Mesenchymal stem cell (in vitro differentiated cells and primary cell): ENCODE results near the gene MAGEA6. TPM values are rescaled to one million over a fixed set of nuclear protein-coding genes. Genes with fewer than 3 reads are reported as not detected.
"Not testable (repeated sequence)": the region's sequence is repeated elsewhere in the genome, so short reads cannot be mapped to it uniquely, and the experiment has no call there.

Experiments
- DNase-seq: peaks from one replicate; pipeline ENCODE4 v3.0.0-alpha.2; 2013
- H2AFZ ChIP-seq: one replicate; pipeline ENCODE4 v1.6.1; 2013; ENCODE audit warnings: low read depth, mild to moderate bottlenecking, control low read depth, inconsistent platforms, low read length, moderate library complexity
- H2AK5ac ChIP-seq: 2 replicates; pipeline ENCODE4 v1.6.1; 2013; ENCODE audit warnings: low read length, moderate library complexity, mild to moderate bottlenecking, inconsistent platforms; ENCODE audit not compliant: severe bottlenecking
- H2BK120ac ChIP-seq: one replicate; pipeline ENCODE4 v1.6.1; 2013; ENCODE audit warnings: low read depth, mild to moderate bottlenecking, inconsistent platforms, low read length, moderate library complexity
- H2BK12ac ChIP-seq, 2 experiments: one replicate each; pipeline ENCODE4 v1.6.1; 2013; ENCODE audit warnings: inconsistent platforms in 2 of 2, low read length in 2 of 2, mild to moderate bottlenecking in 2 of 2, moderate library complexity in 2 of 2, control low read depth in 1 of 2
- H2BK15ac ChIP-seq: one replicate; pipeline ENCODE4 v1.6.1; 2013; ENCODE audit warnings: mild to moderate bottlenecking, low read depth, inconsistent platforms; ENCODE audit not compliant: poor library complexity, severe bottlenecking
- H2BK5ac ChIP-seq: 2 replicates; pipeline ENCODE4 v1.6.1; 2013; ENCODE audit warnings: low read depth, mild to moderate bottlenecking, low read length, control low read depth, inconsistent platforms; ENCODE audit not compliant: poor library complexity, severe bottlenecking
- H3K14ac ChIP-seq, 2 experiments: one replicate each; pipeline ENCODE4 v1.6.1; 2013; ENCODE audit warnings: inconsistent platforms in 2 of 2, low read length in 2 of 2, control low read depth in 1 of 2, mild to moderate bottlenecking in 1 of 2, moderate library complexity in 1 of 2
- H3K18ac ChIP-seq, 2 experiments: one replicate each; pipeline ENCODE4 v1.6.1; 2013; ENCODE audit warnings: inconsistent platforms in 2 of 2, low read length in 2 of 2, control low read depth in 1 of 2, low read depth in 1 of 2, mild to moderate bottlenecking in 1 of 2
- H3K23ac ChIP-seq, 2 experiments: one replicate each; pipeline ENCODE4 v1.6.1; 2013; ENCODE audit warnings: inconsistent platforms in 2 of 2, low read length in 2 of 2, mild to moderate bottlenecking in 2 of 2, moderate library complexity in 2 of 2, control low read depth in 1 of 2
- H3K27ac ChIP-seq: 2 replicates; pipeline ENCODE4 v1.5.1; 2013; ENCODE audit warnings: mild to moderate bottlenecking, moderate library complexity, low read length, control low read depth, inconsistent platforms; ENCODE audit not compliant: poor library complexity, severe bottlenecking
- H3K27me3 ChIP-seq, 2 experiments: 2 replicates each; pipeline versions ENCODE4 v1.6.1 to v1.7.0; 2013; ENCODE audit warnings: low read length in 2 of 2, mild to moderate bottlenecking in 2 of 2, moderate library complexity in 2 of 2, control low read depth in 1 of 2, inconsistent platforms in 1 of 2; ENCODE audit not compliant: control insufficient read depth in 1 of 2, insufficient read depth in 1 of 2
- H3K36me3 ChIP-seq, 2 experiments: 2 replicates each; pipeline versions ENCODE4 v1.6.1 to v1.7.0; 2013; ENCODE audit warnings: low read length in 2 of 2, control low read depth in 1 of 2, inconsistent platforms in 1 of 2, low read depth in 1 of 2, mild to moderate bottlenecking in 1 of 2; ENCODE audit not compliant: insufficient read depth in 2 of 2, control insufficient read depth in 1 of 2
- H3K4ac ChIP-seq, 2 experiments: one replicate each; pipeline ENCODE4 v1.6.1; 2013; ENCODE audit warnings: inconsistent platforms in 2 of 2, low read length in 2 of 2, mild to moderate bottlenecking in 2 of 2, moderate library complexity in 2 of 2, control low read depth in 1 of 2, low read depth in 1 of 2
- H3K4me1 ChIP-seq: 2 replicates; pipeline ENCODE4 v1.6.1; 2013; ENCODE audit warnings: low read depth, low read length, control low read depth; ENCODE audit not compliant: control insufficient read depth, insufficient read depth
- H3K4me2 ChIP-seq: 2 replicates; pipeline ENCODE4 v1.6.1; 2013; ENCODE audit warnings: low read length, mild to moderate bottlenecking, inconsistent platforms; ENCODE audit not compliant: poor library complexity, severe bottlenecking
- H3K4me3 ChIP-seq, 2 experiments: 2 replicates each; pipeline versions ENCODE4 v1.5.1 to v1.7.0; 2013; ENCODE audit warnings: low read length in 2 of 2, mild to moderate bottlenecking in 2 of 2, control low read depth in 1 of 2, low read depth in 1 of 2; ENCODE audit not compliant: insufficient read depth in 1 of 2
- H3K79me1 ChIP-seq: replicated peaks from 2 replicates; pipeline ENCODE4 v1.6.1; 2013; ENCODE audit warnings: mild to moderate bottlenecking, control low read depth, low read length, inconsistent platforms; ENCODE audit not compliant: poor library complexity, severe bottlenecking
- H3K9ac ChIP-seq: 2 replicates; pipeline ENCODE4 v1.7.0; 2013; ENCODE audit warnings: mild to moderate bottlenecking, low read length, moderate library complexity
- H3K9me3 ChIP-seq: 2 replicates; pipeline ENCODE4 v1.7.0; 2013; ENCODE audit warnings: mild to moderate bottlenecking, low read length; ENCODE audit not compliant: control insufficient read depth
- H4K8ac ChIP-seq: one replicate; pipeline ENCODE4 v1.6.1; 2013; ENCODE audit warnings: inconsistent platforms, mild to moderate bottlenecking, low read length, moderate library complexity
- H4K91ac ChIP-seq: one replicate; pipeline ENCODE4 v1.6.1; 2013; ENCODE audit warnings: mild to moderate bottlenecking, low read length, inconsistent platforms
- WGBS: methylation state at CpG from one replicate; pipeline ENCODE4 v1.1.7; 2013; ENCODE audit warnings: mixed read lengths; 5-methylcytosine and 5-hydroxymethylcytosine counted together
- polyA plus RNA-seq, 2 experiments: library from polyadenylated mRNA; stranded (reverse); fragments of 200-250 nt; gene quantifications; one replicate each; pipeline ENCODE4 v1.2.3, GENCODE V29; 2013

Gene MAGEA6
- not detected for polyA plus RNA-seq (2013, experiment 1 of 2)
- polyA plus RNA-seq (2013, experiment 2 of 2) = not detected

DNA sequence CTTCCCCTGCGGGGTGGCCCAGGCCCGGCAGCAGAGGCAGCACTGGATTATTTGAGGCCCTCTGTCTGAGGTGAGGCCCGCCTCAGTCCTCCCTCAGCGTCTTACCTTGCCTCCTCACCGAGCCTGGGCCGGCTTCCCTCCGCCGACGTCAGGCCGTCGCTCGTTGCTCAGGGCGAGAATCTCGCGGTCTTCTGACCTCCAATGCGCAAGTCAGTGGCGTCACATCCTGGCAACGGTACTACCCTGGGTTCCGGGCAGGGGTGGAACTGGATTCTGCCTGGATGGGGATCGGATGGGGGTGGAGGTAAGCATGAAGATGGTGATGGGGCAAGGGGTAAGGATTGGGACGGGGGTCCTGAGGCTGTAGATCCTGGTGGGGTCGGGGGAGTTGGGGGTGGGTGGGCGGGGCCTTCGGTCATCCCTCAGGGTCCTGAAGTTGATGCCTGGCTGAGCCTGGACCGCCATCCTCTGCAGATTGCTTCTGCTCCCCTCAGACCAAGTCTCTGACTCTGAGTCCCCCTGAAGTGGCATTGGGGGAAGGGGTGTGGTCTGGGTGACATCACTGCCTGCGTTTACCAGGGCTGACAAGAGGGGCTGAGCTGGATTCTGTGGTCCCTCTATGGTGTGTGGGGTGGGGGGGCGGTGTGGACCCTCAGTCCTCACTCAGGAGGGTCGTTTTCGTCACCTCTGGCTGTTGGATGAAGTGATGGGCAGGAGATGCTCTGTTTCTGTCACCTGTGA is at the start of gene MAGEA6:
Gene MAGEA6, minus strand, starts transcription at position 141 of the 741 bp plus-strand sequence. CDS start 2,039 bp downstream, outside the sequence.
- H3K79me1 ChIP-seq, H2BK120ac ChIP-seq, H3K14ac ChIP-seq, H3K4me3 ChIP-seq, H3K36me3 ChIP-seq, H2BK5ac ChIP-seq, H3K4me2 ChIP-seq, H3K4ac ChIP-seq, H2BK15ac ChIP-seq, H3K9ac ChIP-seq, H2AK5ac ChIP-seq, H2BK12ac ChIP-seq, H3K9me3 ChIP-seq, H4K8ac ChIP-seq, H2AFZ ChIP-seq, H3K4me1 ChIP-seq, H3K27ac ChIP-seq, H3K23ac ChIP-seq, H4K91ac ChIP-seq, H3K18ac ChIP-seq, H3K27me3 ChIP-seq, DNase-seq: not testable (repeated sequence)
- WGBS = no CpG with 5 or more reads among the region's 29 CpGs

- no peak overlapping the region for H3K9ac ChIP-seq
- H2BK5ac ChIP-seq = no peak overlapping the region
- no peak overlapping the region for H3K4me3 ChIP-seq
- no peaks in the 10 kb centered on the region for H3K4me1 ChIP-seq
- no peak overlapping the region for H3K23ac ChIP-seq
- H2BK12ac ChIP-seq = no peak overlapping the region
- H3K79me1 ChIP-seq = no peaks in the 10 kb centered on the region
- H2AFZ ChIP-seq = no peak overlapping the region
- H2BK15ac ChIP-seq = no peak overlapping the region
- no peak overlapping the region for H3K14ac ChIP-seq
- H2AK5ac ChIP-seq = no peak overlapping the region
- no peak for DNase-seq
- H3K18ac ChIP-seq = no peak overlapping the region
- no peaks in the 10 kb centered on the region for H3K36me3 ChIP-seq
- H2BK120ac ChIP-seq = no peak overlapping the region
- H3K4ac ChIP-seq = no peak overlapping the region
- H3K27me3 ChIP-seq = peaks cover 13 to 38% of the 10 kb centered on the region in 2 experiments
- H4K8ac ChIP-seq = no peak overlapping the region
- H3K4me2 ChIP-seq = no peak overlapping the region
- H4K91ac ChIP-seq = no peak overlapping the region
- H3K9me3 ChIP-seq = no peaks in the 10 kb centered on the region
- 43% methylated on average over 2 of the region's 2 CpGs for whole genome bisulfite sequencing
- no peak overlapping the region for H3K27ac ChIP-seq
Observed at GRCh38 chrX:152819266-152819665, 49.8 kb upstream of the MAGEA6 start.

GRCh38 chrX:152818356-152818755 is 48.9 kb upstream of the MAGEA6 start:
- Histone ChIP-seq H2BK120ac (no peak overlapping the region), H3K27me3 (peaks cover 7 to 38% of the 10 kb centered on the region in 2 experiments), H4K8ac (no peak overlapping the region), H3K23ac (no peak overlapping the region), H2AK5ac (no peak overlapping the region), H3K4me2 (no peak overlapping the region), H3K18ac (no peak overlapping the region), H3K9ac (no peak overlapping the region), H3K4ac (no peak overlapping the region), H3K36me3 (no peaks in the 10 kb centered on the region), H3K14ac (no peak overlapping the region), H3K79me1 (no peaks in the 10 kb centered on the region), H3K27ac (no peak overlapping the region), H2AFZ (no peak overlapping the region), H2BK12ac (no peak overlapping the region), H4K91ac (no peak overlapping the region), H3K4me1 (no peaks in the 10 kb centered on the region), H3K9me3 (no peaks in the 10 kb centered on the region), H2BK5ac (no peak overlapping the region), H2BK15ac (no peak overlapping the region), H3K4me3 (no peak overlapping the region)
- WGBS = 89% methylated on average over 4 of the region's 5 CpGs
- DNase-seq = no peak

DNA sequence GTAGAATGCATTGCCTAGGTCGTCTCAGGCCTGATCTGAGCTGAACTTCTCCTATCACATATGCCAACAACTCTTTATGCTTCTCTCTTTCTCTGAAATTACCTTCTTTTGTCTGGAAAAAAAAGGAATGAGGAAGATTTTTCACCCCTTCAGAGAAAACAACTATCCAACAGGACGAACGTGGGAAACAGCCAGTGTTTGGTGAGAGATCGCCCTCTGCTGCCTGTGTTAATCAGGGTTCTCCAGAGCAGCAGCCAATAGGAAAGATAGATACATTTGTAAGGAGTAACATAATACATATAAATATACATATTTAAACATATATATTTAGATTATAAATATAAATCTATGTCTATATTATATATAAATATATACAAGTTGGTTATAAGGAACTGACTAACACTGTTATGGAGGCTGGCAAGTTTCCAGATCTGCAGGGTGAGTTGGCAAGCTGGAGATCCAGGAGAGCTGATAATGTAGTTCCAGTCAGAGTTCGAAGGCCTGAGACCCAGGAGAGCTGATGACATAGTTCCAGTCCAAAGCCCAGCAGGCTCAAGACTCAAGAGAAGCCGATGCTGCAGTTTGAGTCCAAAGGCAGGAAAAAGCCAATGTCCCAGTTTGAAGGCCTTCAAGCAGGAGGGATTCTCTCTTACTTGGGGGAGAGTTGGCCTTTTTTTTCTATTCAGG is 47.7 kb upstream of the MAGEA6 start:
- no peak overlapping the region for H3K18ac ChIP-seq
- no peak overlapping the region for H2AFZ ChIP-seq
- no peak overlapping the region for H2AK5ac ChIP-seq
- H3K27me3 ChIP-seq = peaks cover 3 to 38% of the 10 kb centered on the region in 2 experiments
- H3K4me2 ChIP-seq = no peak overlapping the region
- H4K91ac ChIP-seq = no peak overlapping the region
- H3K36me3 ChIP-seq = no peaks in the 10 kb centered on the region
- no peak overlapping the region for H2BK12ac ChIP-seq
- no peak overlapping the region for H3K23ac ChIP-seq
- no peak overlapping the region for H3K4me3 ChIP-seq
- 51% methylated on average over 3 of the region's 6 CpGs for WGBS
- peak; percentile 37 for DNase-seq
- no peak overlapping the region for H3K9ac ChIP-seq
- H3K79me1 ChIP-seq = no peaks in the 10 kb centered on the region
- no peak overlapping the region for H2BK120ac ChIP-seq
- H3K4me1 ChIP-seq = no peaks in the 10 kb centered on the region
- no peaks in the 10 kb centered on the region for H3K9me3 ChIP-seq
- no peak overlapping the region for H4K8ac ChIP-seq
- no peak overlapping the region for H3K27ac ChIP-seq
- H2BK15ac ChIP-seq = no peak overlapping the region
- H3K4ac ChIP-seq = no peak overlapping the region
- H3K14ac ChIP-seq = no peak overlapping the region
- H2BK5ac ChIP-seq = no peak overlapping the region
